Kidney (tissue), 14 donors: Measurements from ENCODE around the gene SLC43A1. TPM values are rescaled to one million over a fixed set of nuclear protein-coding genes. Genes with fewer than 3 reads are reported as not detected.

Experiments
- DNase-seq, 5 donors: peaks; one replicate each; pipeline ENCODE4 v3.0.0-alpha.2; 2013 to 2020
- FAIRE-seq: peaks from 2 replicates; lab custom pipeline; 2012; peaks lifted over from hg19 to GRCh38; lab: Jason Lieb, UNC
- H3K27ac ChIP-seq, 2 donors: one replicate each; pipeline ENCODE4 v1.7.0; 2013; ENCODE audit warnings: low read depth in 2 of 2, low read length in 2 of 2, inconsistent platforms in 1 of 2
- H3K27me3 ChIP-seq: one replicate; pipeline ENCODE4 v1.7.1; 2013; ENCODE audit warnings: low read length, inconsistent platforms; ENCODE audit not compliant: control insufficient read depth, insufficient read depth
- H3K36me3 ChIP-seq, 3 donors: one replicate each; pipeline versions ENCODE4 v1.7.0 to v1.7.1; 2013; ENCODE audit warnings: low read length in 3 of 3, control low read depth in 1 of 3, inconsistent platforms in 1 of 3; ENCODE audit not compliant: insufficient read depth in 3 of 3, control insufficient read depth in 2 of 3
- H3K4me1 ChIP-seq, 3 donors: one replicate each; pipeline versions ENCODE4 v1.7.0 to v1.7.1; 2013; ENCODE audit warnings: low read length in 3 of 3, inconsistent platforms in 1 of 3, low read depth in 1 of 3; ENCODE audit not compliant: control insufficient read depth in 2 of 3, insufficient read depth in 2 of 3
- H3K4me3 ChIP-seq, 3 donors: one replicate each; pipeline versions ENCODE4 v1.7.0 to v1.8.1; 2013; ENCODE audit warnings: low read length in 3 of 3, control low read depth in 1 of 3, inconsistent platforms in 1 of 3
- H3K9ac ChIP-seq, 3 donors: one replicate each; pipeline versions ENCODE4 v1.7.0 to v1.7.1; 2013; ENCODE audit warnings: low read length in 3 of 3, control low read depth in 1 of 3, inconsistent platforms in 1 of 3
- H3K9me3 ChIP-seq, 3 donors: one replicate each; pipeline versions ENCODE4 v1.7.0 to v1.7.1; 2013; ENCODE audit warnings: low read length in 3 of 3, control low read depth in 1 of 3, inconsistent platforms in 1 of 3; ENCODE audit not compliant: control insufficient read depth in 2 of 3, insufficient read depth in 1 of 3
- intact Hi-C: fragments of 100-400 bp; cut with DNase I; formaldehyde crosslinking; loops from one replicate; pipeline ENCODE4 v1.11.1; 2022
- polyA plus RNA-seq: library from polyadenylated mRNA; stranded (reverse); fragments of 350-450 nt; fragmentation: Illumina TruSeq; extraction: RNeasy Lipid Tissue Mini Kit (QIAGEN cat#74804); gene quantifications from one replicate; pipeline ENCODE4 v1.2.3, GENCODE V29; 2014; ENCODE audit warnings: low read depth, low replicate concordance; ENCODE audit not compliant: insufficient read depth
- total RNA-seq: library from RNA; stranded (reverse); fragmentation: NEBNext Ultra II Directional; extraction: Animal tissue kit (Norgen Biotek cat#: 25700); gene quantifications from one replicate; pipeline ENCODE4 v1.2.1, GENCODE V29; 2021
- TF ChIP-seq, protein P1 (sequence below): IDR thresholded peaks from 3 replicates; pipeline ENCODE4 v1.5.1; 2012; ENCODE audit warnings: mild to moderate bottlenecking, moderate library complexity, borderline replicate concordance; ENCODE audit not compliant: insufficient read depth; ENCODE audit errors: extremely low read depth
- donor health status: control.
- donor health status: control.
- donor health status: control.
- donor health status: control.
- donor health status: control.
- donor health status: DM: yes; HTN: yes; CAD: no.
- donor health status: Normal renal cell carcinoma (clear cell type).

SLC43A1 gene
- total and polyA plus RNA-seq, 2 donors from 2014 or later, result 4.1 to 16.6 TPM

GRCh38 chr11:57493507-57494503 is 21.7 kb downstream of the SLC43A1 start:
- intact Hi-C loops, result loop anchor here (5.0 kb wide), 1 partner anchor 33 kb away; no protein-coding TSS in a partner anchor
- TF ChIP-seq, protein P1, sequence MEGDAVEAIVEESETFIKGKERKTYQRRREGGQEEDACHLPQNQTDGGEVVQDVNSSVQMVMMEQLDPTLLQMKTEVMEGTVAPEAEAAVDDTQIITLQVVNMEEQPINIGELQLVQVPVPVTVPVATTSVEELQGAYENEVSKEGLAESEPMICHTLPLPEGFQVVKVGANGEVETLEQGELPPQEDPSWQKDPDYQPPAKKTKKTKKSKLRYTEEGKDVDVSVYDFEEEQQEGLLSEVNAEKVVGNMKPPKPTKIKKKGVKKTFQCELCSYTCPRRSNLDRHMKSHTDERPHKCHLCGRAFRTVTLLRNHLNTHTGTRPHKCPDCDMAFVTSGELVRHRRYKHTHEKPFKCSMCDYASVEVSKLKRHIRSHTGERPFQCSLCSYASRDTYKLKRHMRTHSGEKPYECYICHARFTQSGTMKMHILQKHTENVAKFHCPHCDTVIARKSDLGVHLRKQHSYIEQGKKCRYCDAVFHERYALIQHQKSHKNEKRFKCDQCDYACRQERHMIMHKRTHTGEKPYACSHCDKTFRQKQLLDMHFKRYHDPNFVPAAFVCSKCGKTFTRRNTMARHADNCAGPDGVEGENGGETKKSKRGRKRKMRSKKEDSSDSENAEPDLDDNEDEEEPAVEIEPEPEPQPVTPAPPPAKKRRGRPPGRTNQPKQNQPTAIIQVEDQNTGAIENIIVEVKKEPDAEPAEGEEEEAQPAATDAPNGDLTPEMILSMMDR, result peak; percentile 91
- FAIRE-seq (no peak), DNase-seq (peak; percentile 71 to 85 (median 79))
- Histone ChIP-seq H3K27me3 (no peaks in the 10 kb centered on the region), H3K4me1 (peaks cover 0 to 2% (median 0%) of the 10 kb centered on the region in 3 donors), H3K4me3 (no peak overlapping the region), H3K36me3 (peaks cover 0 to 11% (median 0%) of the 10 kb centered on the region in 3 donors), H3K9me3 (no peaks in the 10 kb centered on the region), H3K27ac (no peak overlapping the region), H3K9ac (no peak overlapping the region)

DNA sequence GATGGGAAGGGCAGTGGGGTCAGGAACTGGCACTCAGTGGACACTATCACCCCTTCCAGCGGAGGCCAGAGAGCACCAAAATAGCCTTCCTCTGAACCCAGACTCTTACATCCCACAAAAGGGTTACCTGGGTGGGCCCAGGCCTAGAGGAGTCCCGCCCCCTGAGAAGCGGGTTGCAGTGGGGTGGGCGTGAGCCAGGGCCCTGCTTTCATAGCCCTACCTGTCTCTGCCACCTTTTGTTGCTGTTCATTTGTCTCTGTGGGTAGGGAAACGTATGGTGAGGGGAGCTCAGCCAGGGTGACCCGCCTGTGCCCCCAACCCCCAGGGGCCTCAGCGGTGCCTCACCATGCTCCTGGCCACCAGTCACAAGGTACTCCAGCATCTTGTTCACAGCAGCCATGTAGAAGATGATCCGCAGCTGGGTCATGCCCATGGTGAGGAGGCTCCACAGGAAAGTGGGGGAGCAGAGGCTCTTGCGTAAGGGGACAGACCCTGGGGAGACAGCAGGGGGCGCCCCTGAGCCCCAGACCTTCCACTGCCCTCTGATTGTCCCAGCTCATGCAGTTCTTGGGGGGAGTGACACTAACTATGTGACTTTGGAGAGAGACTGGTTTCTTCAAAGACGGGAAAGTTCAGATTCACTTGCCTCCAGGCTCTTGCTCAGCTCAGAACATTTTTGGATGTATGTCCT is 24.0 kb downstream of the SLC43A1 start:
- no peak overlapping the region for H3K9ac ChIP-seq
- peaks cover 0 to 13% (median 0%) of the 10 kb centered on the region in 3 donors for H3K36me3 ChIP-seq
- TF ChIP-seq, protein P1, result peak; percentile 26
- no peak overlapping the region for H3K4me3 ChIP-seq
- no peak overlapping the region for H3K27ac ChIP-seq
- DNase-seq (peak in 3 of 5 donors; percentile 29 to 56 (median 41)), FAIRE-seq (no peak)
- intact Hi-C loops, result loop anchor here (5.0 kb wide), 1 partner anchor 36 kb away; no protein-coding TSS in a partner anchor
- H3K4me1 ChIP-seq, result no peaks in the 10 kb centered on the region
- H3K9me3 ChIP-seq, result no peaks in the 10 kb centered on the region
- H3K27me3 ChIP-seq, result no peaks in the 10 kb centered on the region

DNA sequence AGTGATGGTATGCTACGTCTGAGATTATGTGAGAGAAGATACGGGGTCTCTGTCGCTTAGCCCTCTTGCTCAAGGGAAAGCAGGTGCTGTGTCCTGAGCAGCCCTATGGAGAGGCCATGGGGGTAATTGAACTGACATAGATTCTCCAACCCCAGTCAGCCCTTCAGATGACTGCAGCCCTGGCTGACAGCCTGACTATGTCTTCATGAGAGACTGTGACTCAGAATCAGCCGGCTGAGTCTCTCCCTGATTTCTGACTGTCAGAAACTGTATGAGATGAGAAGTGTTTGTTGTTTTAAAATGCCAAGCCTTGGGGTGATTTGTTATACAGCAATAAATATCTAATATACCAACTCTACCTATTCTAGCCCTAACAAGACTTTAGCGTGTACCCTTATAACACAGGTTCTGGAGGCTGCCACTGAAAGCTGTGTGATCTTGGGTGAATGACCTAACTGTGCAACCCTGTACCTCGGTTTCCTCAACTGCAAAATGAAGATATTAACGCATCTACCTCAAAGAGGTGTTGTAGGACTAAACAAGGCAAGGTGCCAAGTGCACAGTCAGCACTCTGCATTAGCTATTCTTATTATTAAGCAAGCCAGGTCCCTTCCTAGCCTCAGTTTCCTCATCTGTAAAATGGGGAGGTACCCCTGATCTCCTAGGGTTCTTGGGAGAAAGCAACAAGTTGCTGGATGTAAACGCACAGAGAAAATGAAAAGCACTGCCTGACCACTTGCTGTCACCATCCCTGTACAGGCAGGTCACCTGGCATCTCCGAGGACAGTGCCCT is 24.9 kb downstream of the SLC43A1 start:
- Histone ChIP-seq H3K27ac (no peak overlapping the region), H3K9ac (no peak overlapping the region), H3K4me3 (no peak overlapping the region), H3K4me1 (no peaks in the 10 kb centered on the region), H3K36me3 (peaks cover 0 to 13% (median 1%) of the 10 kb centered on the region in 3 donors), H3K9me3 (no peaks in the 10 kb centered on the region), H3K27me3 (no peaks in the 10 kb centered on the region)
- DNase-seq (no peak), FAIRE-seq (no peak)
- TF ChIP-seq, protein P1, result no peak
- intact Hi-C loops, result loop anchor here (5.0 kb wide), 1 partner anchor 37 kb away; no protein-coding TSS in a partner anchor
